Bronchial epithelial cell (primary cell): Measurements from ENCODE around the gene CAV3. TPM values are rescaled to one million over a fixed set of nuclear protein-coding genes. Genes with fewer than 3 reads are reported as not detected.

ENCODE experiments used
- DNase-seq: peaks from one replicate; pipeline ENCODE4 v3.0.0-alpha.2; 2010; ENCODE audit warnings: low read depth
- FAIRE-seq: peaks from 2 replicates; lab custom pipeline; 2011; peaks lifted over from hg19 to GRCh38; lab: Jason Lieb, UNC
- H3K27me3 ChIP-seq: 2 replicates; pipeline ENCODE4 v1.5.1; 2011; ENCODE audit warnings: low read length; ENCODE audit not compliant: control insufficient read depth, insufficient read depth
- H3K36me3 ChIP-seq: 2 replicates; pipeline ENCODE4 v1.5.1; 2011; ENCODE audit warnings: low read length; ENCODE audit not compliant: control insufficient read depth, insufficient read depth
- H3K4me3 ChIP-seq: 2 replicates; pipeline ENCODE4 v1.5.1; 2011; ENCODE audit warnings: mild to moderate bottlenecking, low read depth, low read length, control low read depth
- total RNA-seq: library from RNA; depleted of rRNA; stranded (reverse); fragments of >200 nt; gene quantifications from 2 replicates; pipeline ENCODE4 v1.2.1, GENCODE V29; 2014
- TF ChIP-seq, protein P1 (sequence below): IDR thresholded peaks from 2 replicates; pipeline ENCODE4 v1.5.1; 2011; ENCODE audit warnings: mild to moderate bottlenecking, moderate library complexity, low read length, control low read depth, inconsistent platforms; ENCODE audit not compliant: insufficient read depth, severe bottlenecking

CAV3 gene
- total RNA-seq, 1 donor from 2014 or later, result not detected

DNA sequence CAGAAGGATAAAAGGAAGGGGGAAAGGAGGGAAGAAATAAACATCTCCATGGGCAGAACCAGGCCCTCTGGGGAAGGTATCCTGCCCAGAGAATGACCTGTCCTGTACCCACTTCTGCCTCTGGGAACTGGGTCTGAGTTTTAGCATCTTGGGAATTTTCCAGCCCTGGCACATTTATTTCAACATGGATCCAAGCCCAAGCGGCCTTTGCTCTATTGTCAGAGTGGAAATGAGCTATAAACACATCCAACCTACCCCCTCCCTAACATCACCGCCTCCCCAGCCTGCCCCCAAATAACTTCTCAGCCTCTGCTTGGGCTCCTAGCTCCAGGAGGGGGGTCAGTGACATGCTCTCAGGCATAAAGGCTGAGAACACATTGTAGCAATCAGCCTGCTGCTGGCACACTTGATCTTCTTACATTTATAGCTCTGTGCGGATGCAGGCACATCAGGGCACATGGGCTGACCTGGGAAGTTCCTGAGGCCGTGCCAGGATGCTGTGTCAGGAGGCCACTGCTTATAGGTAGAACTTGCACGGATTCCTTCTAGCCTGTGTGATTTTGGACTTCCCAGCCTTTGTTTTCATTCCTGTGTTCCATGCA, 40.4 kb downstream of the CAV3 start:
- FAIRE-seq, result no peak
- no peak for DNase-seq
- H3K4me3 ChIP-seq, result no peak overlapping the region
- no peaks in the 10 kb centered on the region for H3K27me3 ChIP-seq
- TF ChIP-seq, protein P1, sequence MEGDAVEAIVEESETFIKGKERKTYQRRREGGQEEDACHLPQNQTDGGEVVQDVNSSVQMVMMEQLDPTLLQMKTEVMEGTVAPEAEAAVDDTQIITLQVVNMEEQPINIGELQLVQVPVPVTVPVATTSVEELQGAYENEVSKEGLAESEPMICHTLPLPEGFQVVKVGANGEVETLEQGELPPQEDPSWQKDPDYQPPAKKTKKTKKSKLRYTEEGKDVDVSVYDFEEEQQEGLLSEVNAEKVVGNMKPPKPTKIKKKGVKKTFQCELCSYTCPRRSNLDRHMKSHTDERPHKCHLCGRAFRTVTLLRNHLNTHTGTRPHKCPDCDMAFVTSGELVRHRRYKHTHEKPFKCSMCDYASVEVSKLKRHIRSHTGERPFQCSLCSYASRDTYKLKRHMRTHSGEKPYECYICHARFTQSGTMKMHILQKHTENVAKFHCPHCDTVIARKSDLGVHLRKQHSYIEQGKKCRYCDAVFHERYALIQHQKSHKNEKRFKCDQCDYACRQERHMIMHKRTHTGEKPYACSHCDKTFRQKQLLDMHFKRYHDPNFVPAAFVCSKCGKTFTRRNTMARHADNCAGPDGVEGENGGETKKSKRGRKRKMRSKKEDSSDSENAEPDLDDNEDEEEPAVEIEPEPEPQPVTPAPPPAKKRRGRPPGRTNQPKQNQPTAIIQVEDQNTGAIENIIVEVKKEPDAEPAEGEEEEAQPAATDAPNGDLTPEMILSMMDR, result no peak
- no peaks in the 10 kb centered on the region for H3K36me3 ChIP-seq

DNA sequence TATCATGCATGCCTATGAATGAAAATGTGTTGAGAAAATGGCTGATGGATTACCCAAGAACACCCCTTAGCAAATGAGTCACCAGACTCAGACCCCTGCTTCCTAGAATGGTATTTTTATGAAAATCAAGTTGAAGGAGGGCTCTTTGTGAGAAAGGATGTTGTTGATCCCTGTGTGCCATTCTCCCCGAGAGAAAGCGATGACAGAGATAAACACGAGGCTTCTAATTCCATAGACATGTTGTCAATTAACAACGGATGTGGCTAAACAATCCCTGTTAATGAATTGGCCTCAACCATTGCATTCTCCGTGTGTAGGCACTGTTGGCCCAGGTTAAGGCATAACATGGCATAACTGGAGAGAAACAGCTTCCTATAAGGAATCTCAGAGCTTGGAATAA, 41.6 kb downstream of the CAV3 start:
- H3K27me3 ChIP-seq, result no peaks in the 10 kb centered on the region
- H3K36me3 ChIP-seq, result no peaks in the 10 kb centered on the region
- TF ChIP-seq, protein P1, result no peak
- DNase-seq, result no peak
- no peak overlapping the region for H3K4me3 ChIP-seq
- FAIRE-seq, result no peak

DNA sequence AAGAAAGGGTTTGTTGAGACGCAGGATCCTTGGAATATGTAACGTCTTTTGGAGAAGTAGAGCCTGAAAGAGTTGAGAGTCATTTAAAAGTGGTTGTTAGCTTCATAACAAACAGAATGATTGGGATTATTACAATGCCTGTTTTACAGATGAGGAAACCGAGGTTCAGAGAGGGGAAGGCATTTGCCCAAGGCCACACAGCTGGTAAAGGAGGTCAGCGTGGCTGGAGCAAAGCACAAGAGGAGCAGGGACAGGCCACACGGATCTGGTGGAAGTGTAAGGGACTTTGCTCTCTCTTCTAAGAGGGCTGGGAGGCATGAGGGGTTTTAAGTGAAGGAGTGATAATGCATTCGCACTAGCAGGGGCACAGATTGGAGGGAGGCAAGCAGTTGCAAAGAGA, 42.0 kb downstream of the CAV3 start:
- FAIRE-seq (no peak), DNase-seq (no peak)
- H3K4me3 ChIP-seq, result no peak overlapping the region
- H3K27me3 ChIP-seq, result no peaks in the 10 kb centered on the region
- TF ChIP-seq, protein P1, result no peak
- H3K36me3 ChIP-seq, result no peaks in the 10 kb centered on the region

DNA sequence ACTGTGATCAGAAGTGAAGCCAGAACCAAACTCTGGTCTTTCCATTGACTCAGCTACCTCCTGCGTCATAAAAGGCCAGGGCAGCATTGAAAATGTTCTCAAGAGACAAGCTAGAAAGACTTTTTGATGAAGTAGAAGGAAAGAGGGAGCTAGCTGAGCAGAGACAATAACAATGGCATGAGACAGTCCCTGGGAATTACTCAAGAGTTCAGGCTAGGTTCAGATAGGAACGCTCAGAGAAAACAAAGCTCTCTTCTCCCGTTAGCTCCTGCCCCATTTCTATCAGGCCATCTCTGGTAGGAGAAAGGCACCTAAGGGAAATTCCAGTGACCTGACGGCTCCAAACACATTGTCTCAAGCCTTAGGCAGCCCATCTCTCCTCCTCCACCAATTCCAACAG, 42.8 kb downstream of the CAV3 start:
- no peaks in the 10 kb centered on the region for H3K27me3 ChIP-seq
- TF ChIP-seq, protein P1, result no peak
- no peaks in the 10 kb centered on the region for H3K36me3 ChIP-seq
- FAIRE-seq (no peak), DNase-seq (no peak)
- H3K4me3 ChIP-seq, result no peak overlapping the region

DNA sequence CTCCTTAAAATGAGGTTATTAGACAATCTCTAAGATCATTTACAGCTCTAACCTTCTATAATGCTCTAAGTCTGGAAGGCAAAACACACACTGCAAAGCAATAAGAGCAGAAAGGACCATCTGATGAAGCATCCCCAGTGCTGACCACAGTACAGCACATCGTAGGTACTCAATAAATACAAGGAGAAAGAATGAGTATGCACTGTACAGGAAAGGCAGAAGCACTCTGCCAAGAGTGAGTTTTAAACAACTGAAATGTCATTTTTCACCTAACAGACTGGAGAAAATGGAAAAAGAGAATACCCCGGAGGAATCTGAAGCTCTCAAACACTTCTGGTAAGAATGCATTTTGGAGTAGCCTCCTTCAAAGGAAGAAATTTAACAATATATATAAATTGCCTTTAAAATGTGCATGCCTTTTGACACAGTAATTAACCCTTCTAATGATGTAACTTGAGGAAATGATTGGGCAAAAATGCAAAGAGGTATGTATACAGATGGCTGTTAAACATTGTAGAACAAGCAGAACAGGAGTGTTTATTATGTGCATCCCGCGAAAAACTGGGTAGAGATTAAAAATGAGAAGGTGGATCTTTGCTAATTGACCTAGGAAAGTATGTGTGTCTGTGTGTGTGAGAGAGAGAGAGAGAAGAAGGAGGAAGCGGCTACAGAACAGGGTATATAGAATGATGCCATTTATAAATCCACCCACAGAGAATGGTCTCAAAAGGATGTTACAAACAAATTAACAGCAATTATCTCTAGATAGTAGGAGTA, 43.8 kb downstream of the CAV3 start:
- Histone ChIP-seq H3K4me3 (no peak overlapping the region), H3K27me3 (no peaks in the 10 kb centered on the region), H3K36me3 (no peaks in the 10 kb centered on the region)
- TF ChIP-seq, protein P1, result no peak
- FAIRE-seq (no peak), DNase-seq (no peak)

DNA sequence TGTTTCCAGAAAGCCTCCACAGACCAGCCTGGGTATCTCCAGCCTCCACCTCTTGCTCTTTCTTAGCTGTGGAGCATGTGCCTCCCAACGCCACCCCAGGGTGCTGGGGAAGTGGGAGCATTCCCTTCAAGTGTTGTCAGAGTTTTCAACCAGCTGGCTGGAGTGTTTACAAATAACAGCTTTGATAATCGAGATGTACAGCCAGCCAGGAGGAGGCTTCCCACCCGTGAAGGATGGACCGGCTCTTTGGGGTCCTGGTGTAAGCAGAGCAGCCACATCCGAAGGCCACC, 44.3 kb downstream of the CAV3 start:
- no peak overlapping the region for H3K4me3 ChIP-seq
- H3K36me3 ChIP-seq, result no peaks in the 10 kb centered on the region
- H3K27me3 ChIP-seq, result no peaks in the 10 kb centered on the region
- FAIRE-seq (no peak), DNase-seq (no peak)
- TF ChIP-seq, protein P1, result no peak
